Stimulated activated effector memory CD8-positive, alpha-beta T cell treated with anti-CD3 and anti-CD28 coated beads, Interleukin-12 subunit alpha, Interleukin-12 subunit beta, amount 100 ng/mL, for 72 hours (primary cell): Measurements from ENCODE around the gene RAB4B.
A peak's percentile ranks its signal among the peaks of the same experiment; 100 is the strongest.
"Not testable (repeated sequence)": the region's sequence is repeated elsewhere in the genome, so short reads cannot be mapped to it uniquely, and the experiment has no call there.

Experiments used
- ATAC-seq: fragments of 150-1000 bp; cut with Tn5 transposase; 2 replicates; pipeline ENCODE4 v1.10.0; 2021
- DNase-seq, 2 donors: peaks; one replicate each; pipeline ENCODE4 v3.0.0; 2021 to 2022; ENCODE audit warnings: low spot score in 2 of 2
- H3K27ac Mint-ChIP-seq: one replicate; pipeline ENCODE4 v1.8.0; 2022; ENCODE audit warnings: mild to moderate bottlenecking, mixed read lengths
- H3K36me3 Mint-ChIP-seq: one replicate; pipeline ENCODE4 v1.8.0; 2022; ENCODE audit warnings: mild to moderate bottlenecking, mixed read lengths
- H3K4me1 Mint-ChIP-seq: one replicate; pipeline ENCODE4 v1.8.0; 2022; ENCODE audit warnings: mixed read lengths
- H3K4me3 Mint-ChIP-seq: one replicate; pipeline ENCODE4 v1.8.0; 2022; ENCODE audit warnings: mild to moderate bottlenecking, mixed read lengths
- H3K9me3 Mint-ChIP-seq: one replicate; pipeline ENCODE4 v1.8.0; 2022; ENCODE audit warnings: mixed read lengths

Gene RAB4B

GRCh38 chr19:40762754-40763470 lies 15.1 kb upstream of the RAB4B start:
- Mint-ChIP-seq H3K36me3 (peaks cover 100% of the 10 kb centered on the region), H3K9me3 (no peaks in the 10 kb centered on the region), H3K4me3 (peak overlapping the region; percentile 29), H3K27ac (peak overlapping the region; percentile 58), H3K4me1 (peaks cover 63% of the 10 kb centered on the region)
- DNase-seq: no peak
- no peak for ATAC-seq

- DNase-seq: no peak
- no peak for ATAC-seq
- peak overlapping the region; percentile 29 for H3K4me3 Mint-ChIP-seq
- peak overlapping the region; percentile 58 for H3K27ac Mint-ChIP-seq
- peaks cover 100% of the 10 kb centered on the region for H3K36me3 Mint-ChIP-seq
- H3K4me1 Mint-ChIP-seq: peaks cover 58% of the 10 kb centered on the region
- no peaks in the 10 kb centered on the region for H3K9me3 Mint-ChIP-seq
Observed at GRCh38 chr19:40763526-40763925, 14.5 kb upstream of the RAB4B start.

GRCh38 chr19:40763963-40764362 lies 14.1 kb upstream of the RAB4B start:
- Mint-ChIP-seq H3K27ac (peak overlapping the region; percentile 58), H3K4me3 (peak overlapping the region; percentile 29), H3K4me1 (peaks cover 57% of the 10 kb centered on the region), H3K36me3 (peaks cover 100% of the 10 kb centered on the region), H3K9me3 (no peaks in the 10 kb centered on the region)
- DNase-seq (no peak), ATAC-seq (peak; percentile 89)

GRCh38 chr19:40766385-40766784 lies 11.7 kb upstream of the RAB4B start:
- not testable (repeated sequence) for DNase-seq, H3K9me3 Mint-ChIP-seq, H3K4me3 Mint-ChIP-seq, ATAC-seq
- H3K4me1 Mint-ChIP-seq: peaks cover 50% of the 10 kb centered on the region
- H3K27ac Mint-ChIP-seq: peak overlapping the region; percentile 14
- H3K36me3 Mint-ChIP-seq: peaks cover 92% of the 10 kb centered on the region

GRCh38 chr19:40768869-40769268 lies 9.2 kb upstream of the RAB4B start:
- DNase-seq: no peak
- no peak for ATAC-seq
- H3K27ac Mint-ChIP-seq: peak overlapping the region; percentile 82
- no peak overlapping the region for H3K4me3 Mint-ChIP-seq
- H3K4me1 Mint-ChIP-seq: peaks cover 27% of the 10 kb centered on the region
- no peaks in the 10 kb centered on the region for H3K9me3 Mint-ChIP-seq
- H3K36me3 Mint-ChIP-seq: peaks cover 72% of the 10 kb centered on the region

GRCh38 chr19:40771101-40771862 lies 6.8 kb upstream of the RAB4B start:
- H3K4me1 Mint-ChIP-seq: peaks cover 13% of the 10 kb centered on the region
- not testable (repeated sequence) for H3K9me3 Mint-ChIP-seq, H3K4me3 Mint-ChIP-seq, ATAC-seq, DNase-seq
- peak overlapping the region; percentile 8 for H3K27ac Mint-ChIP-seq
- peaks cover 48% of the 10 kb centered on the region for H3K36me3 Mint-ChIP-seq

- DNase-seq (no peak), ATAC-seq (no peak)
- no peak within 1 kb of the TSS for H3K27ac Mint-ChIP-seq
- H3K4me1 Mint-ChIP-seq: peaks cover 41% of the 10 kb centered on the region
- no peak within 1 kb of the TSS for H3K4me3 Mint-ChIP-seq
- H3K36me3 Mint-ChIP-seq: peaks cover 33% of the 10 kb centered on the region
- H3K9me3 Mint-ChIP-seq: no peaks in the 10 kb centered on the region
Observed at GRCh38 chr19:40774916-40775631, 3.0 kb upstream of the RAB4B start, which contains the start of gene MIA. TSS of gene MIA (plus strand) at chr19:40775521. CDS start at chr19:40775543, 22 bp downstream.

GRCh38 chr19:40775632-40776022 lies 2.4 kb upstream of the RAB4B start:
- Mint-ChIP-seq H3K4me1 (peaks cover 43% of the 10 kb centered on the region), H3K27ac (no peak overlapping the region), H3K9me3 (no peaks in the 10 kb centered on the region), H3K4me3 (no peak overlapping the region), H3K36me3 (peaks cover 33% of the 10 kb centered on the region)
- DNase-seq: no peak
- ATAC-seq: no peak

- ATAC-seq: no peak
- Mint-ChIP-seq H3K9me3 (no peaks in the 10 kb centered on the region), H3K4me1 (peaks cover 45% of the 10 kb centered on the region), H3K36me3 (peaks cover 41% of the 10 kb centered on the region), H3K27ac (peak overlapping the region; percentile 95), H3K4me3 (peak overlapping the region; percentile 95)
- DNase-seq: no peak
Observed at GRCh38 chr19:40776364-40776763, 1.7 kb upstream of the RAB4B start.

GRCh38 chr19:40776932-40777644 lies 959 bp upstream of the RAB4B start:
- Mint-ChIP-seq H3K27ac (peak overlapping the region; percentile 95), H3K4me1 (peaks cover 50% of the 10 kb centered on the region), H3K9me3 (no peaks in the 10 kb centered on the region), H3K4me3 (peak overlapping the region; percentile 95), H3K36me3 (peaks cover 45% of the 10 kb centered on the region)
- DNase-seq (peak; percentile 72 to 93), ATAC-seq (peak; percentile 82)

GRCh38 chr19:40777645-40777936 lies 456 bp upstream of the RAB4B start:
- no peak for DNase-seq
- peaks cover 54% of the 10 kb centered on the region for H3K4me1 Mint-ChIP-seq

GRCh38 chr19:40778706-40779284 lies 748 bp downstream of the RAB4B start:
- no peak for DNase-seq
- peaks cover 60% of the 10 kb centered on the region for H3K36me3 Mint-ChIP-seq

More at GRCh38 chr19:40777645-40777936, 456 bp upstream of the RAB4B start:
- peaks cover 48% of the 10 kb centered on the region for H3K36me3 Mint-ChIP-seq
- ATAC-seq: no peak
- H3K4me3 Mint-ChIP-seq: peak overlapping the region; percentile 95
- no peaks in the 10 kb centered on the region for H3K9me3 Mint-ChIP-seq
- H3K27ac Mint-ChIP-seq: peak overlapping the region; percentile 95

GRCh38 chr19:40780582-40780981 lies 2.5 kb downstream of the RAB4B start:
- H3K4me3 Mint-ChIP-seq: peak overlapping the region; percentile 95
- peaks cover 58% of the 10 kb centered on the region for H3K4me1 Mint-ChIP-seq
- no peaks in the 10 kb centered on the region for H3K9me3 Mint-ChIP-seq
- H3K36me3 Mint-ChIP-seq: peaks cover 64% of the 10 kb centered on the region
- peak overlapping the region; percentile 95 for H3K27ac Mint-ChIP-seq
- ATAC-seq (no peak), DNase-seq (no peak)

More at GRCh38 chr19:40778706-40779284, 748 bp downstream of the RAB4B start:
- H3K9me3 Mint-ChIP-seq: no peaks in the 10 kb centered on the region
- no peak for ATAC-seq
- H3K4me3 Mint-ChIP-seq: peak overlapping the region; percentile 95
- H3K4me1 Mint-ChIP-seq: peaks cover 54% of the 10 kb centered on the region
- H3K27ac Mint-ChIP-seq: peak overlapping the region; percentile 95

- H3K27ac Mint-ChIP-seq: peak overlapping the region; percentile 95
Observed at GRCh38 chr19:40781140-40781539, 3.1 kb downstream of the RAB4B start.

More at GRCh38 chr19:40781140-40781539, 3.1 kb downstream of the RAB4B start:
- no peak for DNase-seq
- no peaks in the 10 kb centered on the region for H3K9me3 Mint-ChIP-seq
- H3K4me3 Mint-ChIP-seq: no peak overlapping the region
- H3K36me3 Mint-ChIP-seq: peaks cover 64% of the 10 kb centered on the region
- no peak for ATAC-seq
- H3K4me1 Mint-ChIP-seq: peaks cover 60% of the 10 kb centered on the region
